ENCODE data around the gene TAB2.

DNA sequence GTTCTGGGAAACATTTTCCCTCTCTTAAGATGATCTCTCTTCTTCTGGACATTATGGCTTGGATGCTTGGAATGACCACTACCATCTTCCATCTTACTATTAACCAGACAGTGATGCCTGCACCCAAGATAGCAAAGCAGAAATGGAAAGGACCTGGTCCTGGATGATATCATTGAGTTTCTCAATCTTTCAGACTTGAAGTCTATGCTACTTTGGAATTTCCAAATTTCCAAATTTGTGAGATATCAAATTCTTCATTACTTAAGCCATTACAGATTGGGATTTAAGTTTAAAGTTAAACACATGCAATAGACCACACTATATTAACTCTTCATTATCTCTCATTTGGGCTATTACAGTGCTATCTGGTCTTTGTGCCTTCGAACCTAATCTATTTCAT is 3.7 kb upstream of the TAB2 start:
- no peak for TF ChIP-seq MAFK (IDR thresholded peaks at IDR 0.05; ENCODE audit: partially characterized antibody)
- no peak for TF ChIP-seq MYC (IDR thresholded peaks at IDR 0.05; ENCODE audit: borderline replicate concordance, low read length)
- no peak for TF ChIP-seq HDAC2 (IDR thresholded peaks at IDR 0.05)
- TF ChIP-seq TP53 (CRISPR knock-in tag; IDR thresholded peaks at IDR 0.05): no peak
- no peak for TF ChIP-seq POLR2A (IDR thresholded peaks at IDR 0.05; ENCODE audit: low read length)
- TF ChIP-seq SMC3 (IDR thresholded peaks at IDR 0.05): no peak
- TF ChIP-seq POLR2AphosphoS2 (conservative IDR thresholded peaks at IDR 0.05; ENCODE audit: low read length): no peak
- TF ChIP-seq, protein P1, sequence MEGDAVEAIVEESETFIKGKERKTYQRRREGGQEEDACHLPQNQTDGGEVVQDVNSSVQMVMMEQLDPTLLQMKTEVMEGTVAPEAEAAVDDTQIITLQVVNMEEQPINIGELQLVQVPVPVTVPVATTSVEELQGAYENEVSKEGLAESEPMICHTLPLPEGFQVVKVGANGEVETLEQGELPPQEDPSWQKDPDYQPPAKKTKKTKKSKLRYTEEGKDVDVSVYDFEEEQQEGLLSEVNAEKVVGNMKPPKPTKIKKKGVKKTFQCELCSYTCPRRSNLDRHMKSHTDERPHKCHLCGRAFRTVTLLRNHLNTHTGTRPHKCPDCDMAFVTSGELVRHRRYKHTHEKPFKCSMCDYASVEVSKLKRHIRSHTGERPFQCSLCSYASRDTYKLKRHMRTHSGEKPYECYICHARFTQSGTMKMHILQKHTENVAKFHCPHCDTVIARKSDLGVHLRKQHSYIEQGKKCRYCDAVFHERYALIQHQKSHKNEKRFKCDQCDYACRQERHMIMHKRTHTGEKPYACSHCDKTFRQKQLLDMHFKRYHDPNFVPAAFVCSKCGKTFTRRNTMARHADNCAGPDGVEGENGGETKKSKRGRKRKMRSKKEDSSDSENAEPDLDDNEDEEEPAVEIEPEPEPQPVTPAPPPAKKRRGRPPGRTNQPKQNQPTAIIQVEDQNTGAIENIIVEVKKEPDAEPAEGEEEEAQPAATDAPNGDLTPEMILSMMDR (IDR thresholded peaks at IDR 0.05): no peak
- TF ChIP-seq RNF2 (IDR thresholded peaks at IDR 0.05; ENCODE audit: borderline replicate concordance, low read depth): no peak
- TF ChIP-seq CHD4 (IDR thresholded peaks at IDR 0.05; ENCODE audit: borderline replicate concordance): no peak
